Hematopoietic multipotent progenitor cell treated with erythropoietin and hydrocortisone succinate and interleukin-3 and kit ligand, for 4 days (in vitro differentiated cells): ENCODE data around the gene ADAMTSL1.

Source experiments
- DNase-seq: peaks from one replicate; pipeline ENCODE4 v3.0.0-alpha.2; 2015

Gene ADAMTSL1, protein sequence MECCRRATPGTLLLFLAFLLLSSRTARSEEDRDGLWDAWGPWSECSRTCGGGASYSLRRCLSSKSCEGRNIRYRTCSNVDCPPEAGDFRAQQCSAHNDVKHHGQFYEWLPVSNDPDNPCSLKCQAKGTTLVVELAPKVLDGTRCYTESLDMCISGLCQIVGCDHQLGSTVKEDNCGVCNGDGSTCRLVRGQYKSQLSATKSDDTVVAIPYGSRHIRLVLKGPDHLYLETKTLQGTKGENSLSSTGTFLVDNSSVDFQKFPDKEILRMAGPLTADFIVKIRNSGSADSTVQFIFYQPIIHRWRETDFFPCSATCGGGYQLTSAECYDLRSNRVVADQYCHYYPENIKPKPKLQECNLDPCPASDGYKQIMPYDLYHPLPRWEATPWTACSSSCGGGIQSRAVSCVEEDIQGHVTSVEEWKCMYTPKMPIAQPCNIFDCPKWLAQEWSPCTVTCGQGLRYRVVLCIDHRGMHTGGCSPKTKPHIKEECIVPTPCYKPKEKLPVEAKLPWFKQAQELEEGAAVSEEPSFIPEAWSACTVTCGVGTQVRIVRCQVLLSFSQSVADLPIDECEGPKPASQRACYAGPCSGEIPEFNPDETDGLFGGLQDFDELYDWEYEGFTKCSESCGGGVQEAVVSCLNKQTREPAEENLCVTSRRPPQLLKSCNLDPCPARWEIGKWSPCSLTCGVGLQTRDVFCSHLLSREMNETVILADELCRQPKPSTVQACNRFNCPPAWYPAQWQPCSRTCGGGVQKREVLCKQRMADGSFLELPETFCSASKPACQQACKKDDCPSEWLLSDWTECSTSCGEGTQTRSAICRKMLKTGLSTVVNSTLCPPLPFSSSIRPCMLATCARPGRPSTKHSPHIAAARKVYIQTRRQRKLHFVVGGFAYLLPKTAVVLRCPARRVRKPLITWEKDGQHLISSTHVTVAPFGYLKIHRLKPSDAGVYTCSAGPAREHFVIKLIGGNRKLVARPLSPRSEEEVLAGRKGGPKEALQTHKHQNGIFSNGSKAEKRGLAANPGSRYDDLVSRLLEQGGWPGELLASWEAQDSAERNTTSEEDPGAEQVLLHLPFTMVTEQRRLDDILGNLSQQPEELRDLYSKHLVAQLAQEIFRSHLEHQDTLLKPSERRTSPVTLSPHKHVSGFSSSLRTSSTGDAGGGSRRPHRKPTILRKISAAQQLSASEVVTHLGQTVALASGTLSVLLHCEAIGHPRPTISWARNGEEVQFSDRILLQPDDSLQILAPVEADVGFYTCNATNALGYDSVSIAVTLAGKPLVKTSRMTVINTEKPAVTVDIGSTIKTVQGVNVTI (N-terminal part only)

DNA sequence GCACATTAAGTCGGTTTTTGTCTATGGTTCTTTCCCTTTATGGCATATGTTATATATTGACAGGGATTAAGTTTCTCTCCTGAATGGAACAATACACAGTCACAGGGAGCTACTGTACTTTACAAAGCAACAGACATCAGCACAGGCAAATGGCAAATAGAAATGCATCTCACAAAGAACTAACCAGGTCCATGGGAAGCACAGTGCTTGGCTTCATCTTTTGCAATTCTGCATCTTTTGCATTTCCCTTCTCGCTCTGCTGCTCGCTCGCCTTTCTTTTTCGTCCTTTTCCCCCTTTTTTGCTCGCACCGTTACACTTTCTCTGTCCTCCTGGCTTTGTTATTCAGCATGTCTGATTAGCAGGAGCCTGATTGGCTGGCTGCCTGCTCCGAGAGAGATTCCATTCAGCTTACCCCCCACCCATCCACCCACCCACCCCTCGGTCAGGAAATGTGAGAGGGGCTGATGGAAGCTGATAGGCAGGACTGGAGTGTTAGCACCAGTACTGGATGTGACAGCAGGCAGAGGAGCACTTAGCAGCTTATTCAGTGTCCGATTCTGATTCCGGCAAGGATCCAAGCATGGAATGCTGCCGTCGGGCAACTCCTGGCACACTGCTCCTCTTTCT, at the start of gene ADAMTSL1:
Gene ADAMTSL1, plus strand, starts transcription at position 502 of the 628 bp plus-strand sequence. Its CDS starts 80 bp downstream, at position 582.
- no peak for DNase-seq

DNA sequence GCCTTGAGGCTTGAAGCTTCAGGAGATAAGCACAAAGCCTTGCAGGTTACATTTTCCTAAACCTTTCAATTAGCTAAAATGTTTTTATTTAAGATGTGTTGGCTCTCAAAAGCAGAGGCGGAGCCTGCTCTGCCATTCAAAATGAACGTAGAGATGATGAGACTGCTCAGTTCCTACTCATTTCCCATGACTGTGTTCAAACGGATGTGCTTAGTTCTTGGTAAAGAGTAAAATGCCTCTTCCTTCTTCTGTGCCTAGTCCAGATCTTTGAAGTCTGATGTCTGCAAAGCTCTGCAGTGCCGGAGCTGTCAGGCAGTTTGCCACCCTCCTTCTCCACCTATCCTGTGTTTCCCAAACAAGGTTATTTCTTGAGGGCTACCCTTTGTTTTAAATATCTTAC, 46.3 kb upstream of the ADAMTSL1 start:
- DNase-seq, result no peak

DNA sequence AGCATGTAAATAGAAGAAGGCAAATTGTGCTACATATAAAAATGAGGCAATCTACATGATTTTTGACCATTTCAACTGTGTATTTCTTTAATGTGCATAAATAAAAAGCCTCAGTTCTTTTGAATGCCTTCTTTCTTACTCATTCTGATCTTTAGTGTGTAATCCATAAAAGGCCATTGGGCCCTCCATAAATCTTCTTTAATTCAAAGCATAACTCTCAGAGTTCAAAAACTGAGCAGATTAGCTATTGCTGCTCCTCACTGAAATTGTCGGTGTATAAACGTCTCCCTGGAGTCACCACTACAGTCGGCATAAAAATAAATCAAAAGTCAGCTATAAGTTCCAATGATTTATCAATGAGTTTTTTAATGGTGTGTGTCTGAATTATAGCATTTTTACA, 45.3 kb upstream of the ADAMTSL1 start:
- DNase-seq, result no peak

DNA sequence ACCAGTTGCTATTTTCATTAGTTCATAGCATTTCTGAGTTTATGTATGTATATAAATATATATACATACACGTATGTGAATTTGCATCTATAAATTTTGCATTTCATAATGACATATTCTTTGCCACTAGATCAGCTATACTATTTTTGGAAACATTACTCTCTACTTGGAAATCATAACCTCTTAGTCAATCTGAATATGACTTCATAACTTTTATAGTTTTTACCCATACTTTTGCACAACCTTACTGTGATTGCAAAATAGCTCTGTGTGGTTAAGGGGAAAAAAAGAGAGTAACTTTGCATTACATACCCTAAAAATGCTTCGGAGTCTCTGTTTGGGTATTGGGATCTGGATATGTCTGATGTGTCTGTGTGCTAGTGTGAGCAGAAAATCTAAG, 44.9 kb upstream of the ADAMTSL1 start:
- DNase-seq, result no peak

DNA sequence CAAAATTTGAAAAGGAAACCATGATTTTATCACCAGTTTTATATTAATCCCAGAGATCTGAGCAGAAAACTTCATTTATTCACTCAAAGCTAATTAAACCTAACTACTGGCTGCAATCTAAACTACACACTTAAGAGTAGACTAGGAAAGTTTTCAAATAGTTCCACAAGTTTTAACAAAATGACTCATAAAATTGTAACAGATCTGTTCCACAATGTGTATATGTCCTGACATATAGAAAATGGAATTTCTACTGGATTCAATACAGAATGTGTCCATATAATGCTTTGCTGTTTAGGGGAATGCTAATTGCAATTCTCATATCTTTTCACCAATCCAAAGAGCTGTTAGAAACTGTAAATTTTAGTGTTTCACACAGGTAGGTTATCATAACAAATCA, 40.3 kb upstream of the ADAMTSL1 start:
- DNase-seq, result no peak

DNA sequence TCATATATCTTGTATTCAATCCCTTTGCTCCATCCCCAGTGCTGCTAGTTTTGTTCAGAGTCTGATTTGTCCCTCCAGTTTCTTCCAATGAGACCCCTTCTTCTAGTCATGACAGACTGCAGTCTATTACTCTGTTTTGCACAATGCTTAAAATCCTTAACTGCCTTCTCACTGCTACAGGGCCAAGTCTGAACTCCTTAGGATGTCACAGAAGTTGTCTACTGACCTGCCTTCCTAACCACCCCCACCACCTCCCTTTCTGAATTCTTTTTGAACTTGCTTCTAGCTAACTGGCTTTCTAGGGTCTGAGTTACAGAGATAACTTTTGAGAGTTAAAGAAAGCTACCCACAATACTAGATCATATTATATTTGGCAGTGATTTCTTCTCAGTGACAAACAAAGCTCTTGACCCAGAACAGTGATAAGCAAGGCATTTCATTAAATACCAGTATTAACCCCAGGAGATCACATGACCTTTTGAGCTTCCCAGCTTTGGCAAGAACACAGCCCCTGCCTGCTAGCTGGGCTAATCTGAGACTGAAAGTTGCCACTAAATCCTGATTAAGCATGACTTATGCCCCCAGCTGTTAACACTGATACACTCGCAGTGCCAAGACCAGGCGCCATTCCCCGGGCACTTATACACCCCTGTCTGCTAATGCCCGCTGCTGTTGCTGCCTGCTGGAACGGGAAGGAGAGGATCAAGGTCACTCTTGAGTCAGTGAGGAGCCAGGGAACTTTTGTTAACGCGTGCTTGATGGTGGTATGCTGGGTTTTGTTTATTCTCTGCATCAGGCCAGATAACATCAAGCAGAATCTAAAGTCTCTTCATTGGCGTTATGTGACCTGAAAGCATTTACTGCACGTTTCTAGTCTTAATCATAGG, 36.4 kb upstream of the ADAMTSL1 start:
- no peak for DNase-seq

DNA sequence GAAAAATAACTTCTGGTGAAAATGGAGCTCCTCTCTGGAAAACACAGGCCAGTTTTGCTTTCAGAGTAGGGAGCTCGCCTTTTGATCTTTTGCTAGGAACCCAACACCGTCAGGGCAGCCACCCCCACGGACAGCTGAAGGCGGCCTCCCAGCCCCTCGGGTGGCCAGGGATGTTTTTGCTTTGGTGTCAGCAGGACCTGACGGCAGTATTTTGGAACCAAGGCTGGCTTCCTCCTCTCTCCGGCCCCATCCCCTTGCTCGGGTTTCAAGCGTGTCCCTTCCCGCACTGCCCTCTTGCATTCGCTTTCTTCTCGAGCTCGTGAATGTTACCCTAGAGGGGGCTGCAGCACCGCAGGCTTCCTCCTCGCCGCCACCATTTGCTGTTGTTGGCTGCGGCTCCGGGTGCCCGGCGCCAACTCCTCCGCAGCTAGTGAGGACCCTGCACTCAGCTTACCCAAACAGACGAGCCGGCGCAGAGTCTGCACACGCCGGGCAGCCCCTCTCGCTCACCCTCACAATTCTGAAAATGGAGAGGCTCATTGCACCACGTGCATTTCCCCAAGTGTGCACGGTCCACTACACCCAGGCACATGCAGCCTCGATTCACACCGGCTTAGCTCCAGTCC, 35.5 kb upstream of the ADAMTSL1 start:
- DNase-seq, result peak; percentile 6

DNA sequence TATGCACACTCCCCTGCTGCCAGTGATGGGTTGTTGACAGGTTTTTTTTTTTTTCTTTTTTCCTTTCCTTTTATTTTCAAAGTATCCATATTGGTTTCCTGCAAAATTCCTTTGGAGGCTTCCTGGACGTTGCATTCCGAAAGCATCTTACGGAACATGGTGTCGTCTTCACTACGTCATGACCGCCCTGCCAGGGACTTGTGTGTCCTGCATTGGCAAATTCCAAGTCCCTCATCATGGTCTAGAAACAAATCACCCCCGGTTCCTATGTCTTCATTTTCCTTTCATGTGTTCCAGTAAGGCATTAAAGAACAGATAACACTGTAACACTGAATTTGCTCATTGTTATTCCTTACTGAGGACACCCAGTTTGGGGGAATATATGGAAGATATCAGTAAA, 35.0 kb upstream of the ADAMTSL1 start:
- DNase-seq, result no peak

DNA sequence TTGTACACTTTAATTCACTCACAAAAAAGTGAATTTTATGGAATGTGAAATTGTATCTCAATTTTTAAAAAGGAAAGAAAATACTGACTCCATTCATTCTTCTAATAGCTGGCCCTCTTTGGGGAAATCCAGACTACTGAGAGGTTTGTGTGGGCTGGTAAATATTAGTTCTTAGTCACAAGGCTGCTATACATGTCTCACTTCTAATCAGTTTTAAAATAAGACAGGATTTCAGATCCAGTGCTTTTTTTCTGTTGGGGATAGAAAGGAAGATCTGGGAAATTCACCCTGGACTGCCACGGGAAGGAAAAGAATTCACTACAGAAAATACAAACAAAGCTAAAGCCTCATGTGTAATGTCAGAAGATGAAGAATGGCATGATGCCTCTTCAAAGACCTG, 32.7 kb upstream of the ADAMTSL1 start:
- no peak for DNase-seq

DNA sequence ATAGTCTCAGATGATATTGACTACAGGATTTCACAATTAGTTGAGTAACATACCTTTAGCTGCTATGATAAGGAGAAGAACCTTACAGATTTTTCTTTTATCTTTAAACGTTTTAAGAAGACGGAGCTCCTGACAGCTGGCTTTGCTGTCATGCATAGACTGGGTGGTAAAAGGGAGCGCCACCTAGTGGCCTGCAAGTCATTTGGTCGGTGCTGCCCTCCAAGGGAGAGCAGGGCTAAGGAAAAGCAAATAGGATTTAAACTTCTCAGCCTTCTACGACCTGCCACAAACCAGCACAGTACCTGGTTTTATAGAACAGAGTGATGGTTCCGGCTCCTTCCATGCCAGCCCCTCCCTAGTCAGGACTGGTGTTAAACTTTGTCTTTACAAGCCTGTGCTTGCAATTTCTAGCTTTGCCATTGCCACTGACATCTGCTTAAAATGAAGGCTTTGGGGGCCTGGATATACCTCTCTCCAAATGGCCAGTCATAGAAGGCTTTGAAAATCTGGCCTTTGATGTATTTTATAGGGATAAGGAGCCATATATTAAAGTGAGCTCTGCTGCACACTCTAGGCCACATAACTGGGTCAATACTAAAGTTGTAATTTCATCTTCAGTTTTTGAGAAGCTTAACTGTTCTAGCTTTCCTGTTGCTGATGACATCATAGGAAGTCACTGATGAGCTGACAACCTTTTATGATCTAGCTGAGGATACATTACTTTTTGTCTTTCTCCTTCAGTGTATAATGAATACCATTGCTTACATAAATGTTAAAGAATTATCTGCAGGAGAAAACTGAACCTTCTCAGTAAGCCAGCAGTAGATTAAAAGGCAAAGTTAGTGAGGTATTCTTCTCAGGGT, 31.1 kb upstream of the ADAMTSL1 start:
- DNase-seq, result peak; percentile 80

DNA sequence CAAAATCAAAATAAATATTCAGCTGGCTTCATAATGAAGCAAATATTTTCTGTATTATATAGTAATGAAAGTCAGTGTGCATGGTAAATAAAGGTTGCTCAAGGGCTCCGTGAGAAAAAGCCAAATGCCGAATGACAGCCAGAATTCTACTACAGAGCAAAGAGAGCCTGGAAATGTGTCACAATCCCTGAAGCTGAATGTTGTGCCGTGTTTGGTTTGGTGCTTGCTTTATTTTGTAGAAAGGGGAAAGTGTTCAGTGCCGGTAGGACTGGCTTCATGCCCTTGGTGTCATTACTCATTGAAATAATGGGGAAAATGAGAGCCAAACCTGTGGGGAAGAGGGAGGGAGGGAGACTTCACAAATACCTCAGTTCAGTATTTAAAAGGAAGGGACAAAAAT, 26.8 kb upstream of the ADAMTSL1 start:
- DNase-seq, result no peak

DNA sequence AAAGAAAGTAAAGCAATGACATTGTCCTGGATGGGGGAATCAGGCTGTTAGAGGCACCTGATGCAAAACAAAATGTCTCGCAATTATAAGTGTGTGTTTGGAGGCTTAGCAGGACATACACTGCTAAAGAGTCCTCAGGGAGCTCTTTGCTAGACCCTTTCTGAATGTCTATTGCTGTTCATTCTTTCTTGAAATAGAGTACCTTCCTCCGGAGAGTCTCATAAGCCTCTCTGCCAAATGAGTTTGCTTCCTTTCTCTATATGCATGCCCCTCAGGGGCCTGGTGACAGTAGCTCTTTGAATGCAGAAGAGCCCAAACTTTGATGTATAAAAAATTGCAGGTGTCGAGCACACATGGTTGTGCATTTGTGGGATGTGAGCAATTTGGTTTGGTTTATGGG, 26.4 kb upstream of the ADAMTSL1 start:
- no peak for DNase-seq

DNA sequence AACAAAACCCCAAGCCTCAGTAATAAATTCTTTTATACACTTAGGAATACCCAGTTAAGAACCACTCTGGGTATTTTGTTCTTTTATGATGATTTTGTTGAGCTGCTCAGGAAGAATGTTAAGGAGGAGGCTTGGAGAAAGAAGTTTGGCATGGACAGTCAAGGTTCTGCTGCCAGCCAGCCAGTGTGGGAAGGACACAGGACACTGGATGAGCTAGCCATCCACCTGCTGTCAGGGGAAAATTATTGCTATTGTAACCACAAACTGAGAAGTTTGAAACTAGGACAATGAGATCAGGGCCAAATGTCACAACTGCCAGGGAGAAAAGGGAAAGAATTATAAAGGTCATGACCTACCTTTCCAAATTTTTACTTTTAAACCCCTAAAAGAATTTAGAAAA, 25.9 kb upstream of the ADAMTSL1 start:
- no peak for DNase-seq

DNA sequence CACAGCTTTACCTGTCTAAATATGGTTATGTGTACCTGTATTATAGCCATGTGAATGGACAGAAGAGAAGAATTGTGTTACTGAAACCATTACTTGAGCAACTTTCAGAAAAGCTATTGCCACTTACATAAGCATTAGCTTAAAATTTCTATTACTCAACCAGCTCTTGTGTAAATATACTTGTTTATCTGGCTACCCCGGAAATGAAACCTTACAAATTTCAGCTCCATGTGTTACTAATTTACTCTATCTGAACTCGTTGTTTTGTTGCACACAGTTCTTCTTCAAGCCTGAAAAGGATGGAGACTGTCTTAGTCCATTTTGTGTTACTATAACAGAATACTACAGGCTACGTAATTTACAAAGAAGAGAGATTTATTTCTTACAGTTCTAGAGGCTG, 22.5 kb upstream of the ADAMTSL1 start:
- no peak for DNase-seq

DNA sequence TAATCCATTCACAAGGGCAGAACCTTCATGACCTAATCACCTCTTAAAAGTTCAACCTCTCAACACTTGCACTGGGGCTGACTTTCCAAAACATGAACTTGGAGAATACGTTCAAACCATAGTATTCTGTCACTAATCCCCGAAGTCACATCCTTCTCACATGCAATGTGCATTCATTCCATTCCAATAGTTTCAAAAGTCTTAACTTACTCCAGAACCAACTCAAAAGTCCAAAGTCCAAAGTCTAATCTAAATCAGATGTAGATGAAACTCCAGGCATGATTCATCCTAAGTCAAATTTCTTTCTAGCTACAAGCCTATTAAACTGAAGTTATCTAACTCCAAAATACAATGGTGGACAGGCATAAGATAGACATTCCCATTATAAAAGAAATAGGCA, 21.7 kb upstream of the ADAMTSL1 start:
- no peak for DNase-seq

DNA sequence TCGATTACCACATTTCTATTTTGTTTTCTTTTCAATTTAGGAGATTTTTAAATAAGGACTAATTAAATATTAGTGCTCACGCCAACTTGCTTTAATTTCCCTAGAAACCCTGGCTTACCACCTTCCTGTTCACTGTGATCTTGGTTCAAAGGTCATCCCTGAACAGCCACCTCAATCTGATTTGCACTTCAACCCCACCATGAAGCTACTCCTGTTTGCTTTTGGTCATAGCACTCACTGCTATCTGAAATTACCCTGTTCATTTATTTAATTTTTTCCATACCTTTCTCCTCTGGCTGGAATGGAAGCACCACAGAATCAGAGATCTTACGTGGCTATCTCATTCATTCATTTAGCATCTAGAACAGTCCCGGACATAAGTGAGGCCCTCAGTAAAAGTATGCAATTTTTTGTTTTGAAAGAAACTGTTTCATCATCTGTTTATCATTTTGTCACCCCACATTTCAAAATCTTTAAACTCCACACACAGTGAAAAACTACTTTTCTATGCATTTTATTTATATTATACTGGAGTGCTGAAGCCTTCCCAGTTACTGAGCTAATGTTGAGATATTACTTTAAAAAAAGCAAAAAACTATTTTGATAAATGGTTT, 17.2 kb upstream of the ADAMTSL1 start:
- DNase-seq, result no peak

DNA sequence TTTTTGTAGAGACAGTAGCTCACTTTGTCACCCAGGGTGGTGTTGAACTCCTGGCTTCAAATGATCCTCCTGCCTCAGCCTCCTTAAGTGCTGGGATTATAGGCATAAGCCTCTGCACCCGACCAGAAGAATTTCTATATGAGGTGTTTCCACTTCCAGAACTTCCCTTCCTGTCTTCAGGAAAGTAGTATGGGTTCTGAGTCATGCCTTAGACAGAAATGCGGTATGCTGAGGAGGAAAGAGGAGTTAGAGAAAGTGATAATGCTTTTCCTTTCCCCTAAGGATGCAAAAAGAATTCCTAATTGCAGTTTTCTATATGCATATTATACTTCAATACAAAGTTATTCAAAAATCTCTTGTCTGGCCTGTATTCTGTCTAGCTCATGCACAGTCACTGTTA, 16.4 kb upstream of the ADAMTSL1 start:
- DNase-seq, result no peak

DNA sequence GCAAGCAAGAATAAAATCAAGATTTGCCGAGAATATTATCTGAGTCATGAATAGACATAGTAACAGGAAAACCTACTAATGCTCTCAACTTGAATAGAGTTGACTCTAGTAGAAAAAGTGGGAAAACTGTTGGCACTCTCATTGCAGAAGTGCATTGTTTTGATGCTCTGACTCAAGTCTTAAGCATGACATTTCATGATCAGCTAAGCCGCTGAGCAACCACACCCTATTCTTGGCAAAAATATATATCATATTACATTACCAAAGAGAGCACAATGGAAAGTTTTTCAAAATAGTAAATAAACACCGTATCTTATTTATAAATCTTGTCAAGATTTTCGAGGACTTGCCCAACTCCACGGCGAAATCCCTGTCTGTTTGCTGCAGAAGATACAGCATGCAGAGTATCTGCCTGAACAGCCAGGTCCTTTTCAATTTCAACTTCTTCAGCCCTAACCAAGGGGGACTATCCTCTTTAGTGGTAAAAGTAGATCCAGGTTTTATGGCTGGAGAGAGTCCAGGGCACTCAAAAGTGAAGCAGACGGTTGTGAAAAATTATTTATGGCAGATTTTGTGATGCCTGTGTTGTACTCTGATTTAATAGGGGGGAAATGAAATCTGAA, 13.9 kb upstream of the ADAMTSL1 start:
- DNase-seq, result no peak

DNA sequence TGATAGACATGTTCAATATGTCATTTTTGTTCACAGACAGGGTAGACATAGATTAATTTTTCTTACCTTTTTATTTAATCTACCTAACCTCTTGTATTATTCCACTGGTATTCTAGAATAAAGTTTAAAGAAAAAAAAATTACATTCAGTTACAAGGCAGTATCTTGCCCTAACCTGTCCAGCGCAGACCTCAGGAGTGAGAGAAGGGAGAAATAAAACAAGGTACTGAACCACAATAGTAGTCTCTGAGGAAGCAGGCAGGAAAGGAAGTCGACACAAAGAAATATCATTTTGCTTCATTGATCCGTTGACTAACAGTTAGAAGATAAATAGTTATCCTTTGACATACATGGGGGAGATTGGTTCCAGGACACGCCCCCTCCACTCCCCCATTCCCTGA, 12.5 kb upstream of the ADAMTSL1 start:
- DNase-seq, result no peak
